SK-N-SH treated with all-trans-retinoic acid at 6 μM for 48 hours (cell line): Measurements from ENCODE around the gene PECR.

Experiments used
- ATAC-seq: fragments of 200-7000 bp; cut with Tn5 transposase; 3 replicates; pipeline ENCODE4 v1.9.1; 2020; ENCODE audit warnings: mild to moderate bottlenecking, moderate library complexity
- ARNTL ChIP-seq: fragments of 450-650 bp; formaldehyde crosslinking; IDR thresholded peaks from 2 replicates; pipeline ENCODE4 v1.5.0; 2020; ENCODE audit warnings: low read depth, mild to moderate bottlenecking, moderate library complexity, borderline replicate concordance
- BACH2 ChIP-seq: fragments of 250-450 bp; sonication (Bioruptor Pico); IDR thresholded peaks from 2 replicates; pipeline ENCODE4 v1.9.0; 2021; ENCODE audit warnings: mild to moderate bottlenecking, borderline replicate concordance
- CREB5 ChIP-seq: fragments of 250-450 bp; sonication (Bioruptor Pico); IDR thresholded peaks from 2 replicates; pipeline ENCODE4 v1.5.1; 2020; ENCODE audit warnings: low read depth, mild to moderate bottlenecking, moderate library complexity
- CSDC2 ChIP-seq: fragments of 250-450 bp; sonication (Bioruptor Pico); IDR thresholded peaks from 2 replicates; pipeline ENCODE4 v1.5.0; 2020; ENCODE audit warnings: mild to moderate bottlenecking, moderate library complexity
- CSRNP3 ChIP-seq: fragments of 250-450 bp; sonication (Bioruptor Pico); IDR thresholded peaks from 2 replicates; pipeline ENCODE4 v1.5.1; 2021; ENCODE audit warnings: mild to moderate bottlenecking, moderate library complexity
- ESRRG ChIP-seq: fragments of 250-450 bp; sonication (Bioruptor Pico); IDR thresholded peaks from 2 replicates; pipeline ENCODE4 v1.6.1; 2021; ENCODE audit warnings: mild to moderate bottlenecking
- GLIS3 ChIP-seq: fragments of 250-450 bp; sonication (Bioruptor Pico); IDR thresholded peaks from 2 replicates; pipeline ENCODE4 v1.5.0; 2020; ENCODE audit warnings: mild to moderate bottlenecking, moderate library complexity
- ISL1 ChIP-seq: fragments of 250-450 bp; sonication (Bioruptor Pico); IDR thresholded peaks from 2 replicates; pipeline ENCODE4 v2.1.2; 2022; ENCODE audit warnings: mild to moderate bottlenecking, moderate library complexity
- OSR1 ChIP-seq: fragments of 250-450 bp; sonication (Bioruptor Pico); IDR thresholded peaks from 2 replicates; pipeline ENCODE4 v1.8.0; 2022; ENCODE audit warnings: moderate library complexity, mild to moderate bottlenecking, inconsistent platforms
- PATZ1 ChIP-seq: fragments of 250-450 bp; sonication (Bioruptor Pico); IDR thresholded peaks from 2 replicates; pipeline ENCODE4 v1.8.0; 2020; ENCODE audit warnings: mild to moderate bottlenecking, moderate library complexity, borderline replicate concordance
- POU6F1 ChIP-seq: fragments of 250-450 bp; sonication (Bioruptor Pico); IDR thresholded peaks from 2 replicates; pipeline ENCODE4 v1.8.0; 2021; ENCODE audit warnings: low read depth, mild to moderate bottlenecking, moderate library complexity, borderline replicate concordance
- RARB ChIP-seq: fragments of 250-450 bp; sonication (Bioruptor Pico); IDR thresholded peaks from 2 replicates; pipeline ENCODE4 v1.8.0; 2021; ENCODE audit warnings: mild to moderate bottlenecking, moderate library complexity
- SNAI2 ChIP-seq: fragments of 250-450 bp; sonication (Bioruptor Pico); IDR thresholded peaks from 2 replicates; pipeline ENCODE4 v1.5.0; 2020; ENCODE audit warnings: mild to moderate bottlenecking, moderate library complexity
- TSHZ2 ChIP-seq: fragments of 250-450 bp; sonication (Bioruptor Pico); IDR thresholded peaks from 2 replicates; pipeline ENCODE4 v1.5.0; 2020; ENCODE audit warnings: mild to moderate bottlenecking, moderate library complexity
- ZC3H10 ChIP-seq: fragments of 250-450 bp; sonication (Bioruptor Pico); IDR thresholded peaks from 2 replicates; pipeline ENCODE4 v1.5.1; 2021; ENCODE audit warnings: mild to moderate bottlenecking, moderate library complexity
- ZFP3 ChIP-seq: fragments of 250-450 bp; sonication (Bioruptor Pico); IDR thresholded peaks from 2 replicates; pipeline ENCODE4 v1.5.0; 2020; ENCODE audit warnings: mild to moderate bottlenecking, moderate library complexity
- ZFP30 ChIP-seq: fragments of 450-650 bp; formaldehyde crosslinking; IDR thresholded peaks from 2 replicates; pipeline ENCODE4 v1.5.0; 2022; ENCODE audit warnings: mild to moderate bottlenecking, moderate library complexity
- ZNF565 ChIP-seq: fragments of 450-650 bp; formaldehyde crosslinking; conservative IDR thresholded peaks from 2 replicates; pipeline ENCODE4 v1.5.0; 2020; ENCODE audit warnings: low read depth, mild to moderate bottlenecking, moderate library complexity
- ZNF70 ChIP-seq: fragments of 450-650 bp; formaldehyde crosslinking; IDR thresholded peaks from 2 replicates; pipeline ENCODE4 v1.5.0; 2020; ENCODE audit warnings: mild to moderate bottlenecking, moderate library complexity
- ZNF8 ChIP-seq: fragments of 450-650 bp; formaldehyde crosslinking; IDR thresholded peaks from 2 replicates; pipeline ENCODE4 v1.5.0; 2020; ENCODE audit warnings: mild to moderate bottlenecking, moderate library complexity

The PECR gene

GRCh38 chr2:216126943-216127342 lies 45.3 kb upstream of the PECR start:
- TF ChIP-seq ZNF565 (CRISPR knock-in tag) (no peak), ZFP30 (CRISPR knock-in tag) (no peak), ARNTL (CRISPR knock-in tag) (no peak), OSR1 (CRISPR knock-in tag) (no peak), ISL1 (CRISPR knock-in tag) (no peak), CSDC2 (CRISPR knock-in tag) (no peak), CREB5 (CRISPR knock-in tag) (no peak), BACH2 (CRISPR knock-in tag) (no peak), ZC3H10 (CRISPR knock-in tag) (no peak), ZNF8 (CRISPR knock-in tag) (no peak), RARB (CRISPR knock-in tag) (no peak), ESRRG (CRISPR knock-in tag) (no peak), ZFP3 (CRISPR knock-in tag) (no peak), TSHZ2 (CRISPR knock-in tag) (no peak), ZNF70 (CRISPR knock-in tag) (no peak), GLIS3 (CRISPR knock-in tag) (no peak)
- no peak for ATAC-seq

- ATAC-seq, result no peak
- TF ChIP-seq CREB5 (CRISPR knock-in tag), result no peak
- no peak for TF ChIP-seq ZNF565 (CRISPR knock-in tag)
- TF ChIP-seq ISL1 (CRISPR knock-in tag), result no peak
- TF ChIP-seq POU6F1, result no peak
- no peak for TF ChIP-seq BACH2 (CRISPR knock-in tag)
- TF ChIP-seq ZNF70 (CRISPR knock-in tag), result no peak
- TF ChIP-seq TSHZ2 (CRISPR knock-in tag), result no peak
- TF ChIP-seq PATZ1 (CRISPR knock-in tag), result no peak
- TF ChIP-seq, all 23 proteins: peak for 0
These were observed 39.6 kb upstream of the PECR start for GRCh38 chr2:216121255-216121654.

GRCh38 chr2:216119986-216120385 lies 38.4 kb upstream of the PECR start:
- ATAC-seq, result no peak
- TF ChIP-seq CSDC2 (CRISPR knock-in tag) (no peak), ZNF70 (CRISPR knock-in tag) (no peak), TSHZ2 (CRISPR knock-in tag) (no peak), CSRNP3 (no peak), RARB (CRISPR knock-in tag) (no peak), ZC3H10 (CRISPR knock-in tag) (no peak), ESRRG (CRISPR knock-in tag) (no peak), ZNF565 (CRISPR knock-in tag) (no peak), GLIS3 (CRISPR knock-in tag) (no peak), SNAI2 (CRISPR knock-in tag) (no peak), ZNF8 (CRISPR knock-in tag) (no peak), ISL1 (CRISPR knock-in tag) (no peak)
